ENCODE measurements around the gene PCSK6. TPM values are rescaled to one million over a fixed set of nuclear protein-coding genes. Genes with fewer than 3 reads are reported as not detected.

The PCSK6 gene
- total RNA-seq, 2 donors from 2014 or later, result 29.9 to 39.5 TPM

DNA sequence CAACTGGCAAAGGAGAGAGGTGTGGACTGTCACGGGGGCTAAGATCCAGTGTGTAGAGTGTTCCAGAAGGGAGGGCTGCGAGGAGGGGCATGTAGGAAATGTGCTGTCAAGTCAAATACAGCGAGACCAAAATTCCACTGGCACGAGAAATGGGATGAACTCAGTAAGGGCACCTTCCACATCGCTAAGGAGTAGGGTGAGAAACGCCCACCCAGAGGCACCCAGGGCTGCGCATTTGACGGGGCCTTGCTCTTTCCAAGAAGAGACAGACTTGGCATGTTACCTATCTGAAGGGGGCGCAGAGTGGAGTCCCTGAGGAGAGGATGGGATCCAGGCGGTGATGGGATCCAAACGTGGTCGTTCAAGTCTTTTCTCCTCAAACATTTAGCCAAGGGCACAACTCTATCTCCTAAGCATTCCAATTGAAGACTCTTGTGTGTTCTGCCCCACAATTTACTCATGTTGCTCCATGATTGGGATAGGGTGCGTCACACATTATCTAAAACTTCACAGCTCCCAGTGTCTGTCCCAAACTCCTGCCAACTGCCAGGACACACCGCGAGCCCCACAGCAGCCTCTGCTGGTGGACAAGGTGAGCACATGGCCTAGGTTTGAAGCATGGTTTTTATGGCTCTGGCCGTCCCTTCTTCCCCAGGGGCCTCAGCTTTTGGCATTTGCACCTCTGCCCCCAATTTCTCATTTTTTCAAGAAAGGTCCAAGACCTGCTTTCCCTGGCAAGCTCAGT is 219.9 kb downstream of the PCSK6 start:
- H3K27ac ChIP-seq, result no peak overlapping the region
- DNase-seq, result no peak
- H3K27me3 ChIP-seq, result no peaks in the 10 kb centered on the region
- no peaks in the 10 kb centered on the region for H3K4me1 ChIP-seq
- intact Hi-C loops (cut with DNase I), result loop anchor here (10.0 kb wide), 1 partner anchor 355 kb away; the partner anchor contains the start of gene LRRK1
- no peak overlapping the region for H3K9ac ChIP-seq (ENCODE audit: low read depth in 2 of 2, low read length in 2 of 2)
- no peak for TF ChIP-seq CTCF (IDR thresholded peaks at IDR 0.05)
- H3K4me3 ChIP-seq, result no peak overlapping the region
- H3K9me3 ChIP-seq, result no peaks in the 10 kb centered on the region
- H3K36me3 ChIP-seq, result peaks cover 23% of the 10 kb centered on the region

DNA sequence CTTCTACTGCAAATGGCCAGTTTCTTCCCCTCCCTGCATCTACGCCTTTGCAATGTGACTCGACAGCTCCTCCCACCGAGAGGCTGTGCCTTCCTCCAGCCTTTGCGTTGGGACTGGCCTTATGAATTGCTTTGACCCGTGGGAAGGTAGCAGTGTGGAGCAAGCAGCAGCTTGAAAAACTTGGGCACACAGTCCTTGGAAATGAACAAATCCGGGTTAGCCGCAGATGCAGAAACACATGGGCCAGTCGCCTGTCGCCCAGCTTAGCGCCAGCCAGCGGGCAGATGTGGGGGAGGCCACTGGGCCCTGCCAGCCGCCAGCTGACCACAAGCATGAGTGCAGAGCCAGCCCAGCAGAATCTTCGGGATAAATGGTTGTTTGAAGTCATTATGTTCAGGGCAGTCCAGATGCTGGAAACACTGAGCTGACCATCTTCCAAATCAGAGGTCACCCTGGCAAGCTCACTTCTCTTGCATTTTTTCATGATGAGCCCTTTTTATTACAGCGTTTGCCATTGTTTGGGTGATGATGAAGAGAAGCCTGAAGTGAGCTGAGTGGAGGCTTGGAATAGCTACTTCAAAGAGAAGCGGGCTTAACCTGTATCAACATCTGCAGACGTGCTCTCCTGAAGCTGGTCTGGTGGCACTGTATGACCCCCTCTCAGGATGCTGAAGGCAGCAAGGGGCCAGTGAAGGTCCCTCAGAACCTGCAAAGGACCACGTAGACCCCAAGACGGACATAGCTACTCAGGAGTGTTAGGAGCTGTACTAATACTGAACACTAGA is 222.0 kb downstream of the PCSK6 start:
- Histone ChIP-seq H3K36me3 (peaks cover 4% of the 10 kb centered on the region), H3K27ac (peak overlapping the region; percentile 13), H3K9ac (ENCODE audit: low read depth in 2 of 2, low read length in 2 of 2) (no peak overlapping the region), H3K4me3 (no peak overlapping the region), H3K9me3 (no peaks in the 10 kb centered on the region), H3K4me1 (no peaks in the 10 kb centered on the region), H3K27me3 (no peaks in the 10 kb centered on the region)
- TF ChIP-seq CTCF (IDR thresholded peaks at IDR 0.05), result no peak
- DNase-seq, result peak; percentile 49
- intact Hi-C loops (cut with DNase I), result loop anchor here (10.0 kb wide), 1 partner anchor 353 kb away; the partner anchor contains the start of gene LRRK1

- Histone ChIP-seq H3K27me3 (no peaks in the 10 kb centered on the region), H3K9me3 (no peaks in the 10 kb centered on the region), H3K4me3 (no peak overlapping the region), H3K4me1 (no peaks in the 10 kb centered on the region), H3K27ac (peak overlapping the region; percentile 13), H3K9ac (ENCODE audit: low read depth in 2 of 2, low read length in 2 of 2) (no peak overlapping the region), H3K36me3 (no peaks in the 10 kb centered on the region)
- no peak for DNase-seq
- intact Hi-C loops (cut with DNase I), result loop anchor here (10.0 kb wide), 1 partner anchor 352 kb away; the partner anchor contains the start of gene LRRK1
- TF ChIP-seq CTCF (IDR thresholded peaks at IDR 0.05), result no peak
Measured at GRCh38 chr15:101266787-101267186, 222.7 kb downstream of the PCSK6 start.

DNA sequence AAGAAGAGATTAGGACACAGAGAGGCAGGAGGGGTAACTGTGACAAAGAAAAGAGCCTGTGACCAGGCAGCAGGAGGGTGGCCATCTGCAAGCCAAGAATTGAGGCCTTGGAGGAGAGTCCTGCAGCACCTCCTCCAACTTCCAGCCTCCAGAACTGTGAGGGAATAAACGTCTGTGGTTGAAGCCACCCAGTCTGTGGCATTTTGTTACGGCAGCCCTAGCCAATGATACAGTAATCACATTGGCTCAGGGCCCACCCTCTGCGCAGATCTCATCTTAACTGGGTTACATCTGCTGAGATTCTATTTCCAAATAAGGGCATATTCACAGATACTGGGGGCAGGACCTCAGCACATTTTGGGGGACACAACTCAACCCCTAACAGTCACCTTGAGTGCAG is 223.5 kb downstream of the PCSK6 start:
- no peak for TF ChIP-seq CTCF (IDR thresholded peaks at IDR 0.05)
- Histone ChIP-seq H3K9me3 (no peaks in the 10 kb centered on the region), H3K4me3 (no peak overlapping the region), H3K27me3 (no peaks in the 10 kb centered on the region), H3K36me3 (no peaks in the 10 kb centered on the region), H3K9ac (ENCODE audit: low read depth in 2 of 2, low read length in 2 of 2) (no peak overlapping the region), H3K4me1 (no peaks in the 10 kb centered on the region), H3K27ac (no peak overlapping the region)
- DNase-seq, result no peak
- intact Hi-C loops (cut with DNase I), result loop anchor here (10.0 kb wide), 1 partner anchor 351 kb away; the partner anchor contains the start of gene LRRK1

GRCh38 chr15:101264911-101265641 is 224.4 kb downstream of the PCSK6 start:
- no peak overlapping the region for H3K9ac ChIP-seq (ENCODE audit: low read depth in 2 of 2, low read length in 2 of 2)
- no peak for DNase-seq
- H3K36me3 ChIP-seq, result no peaks in the 10 kb centered on the region
- intact Hi-C loops (cut with DNase I), result loop anchor here (10.0 kb wide), 1 partner anchor 350 kb away; the partner anchor contains the start of gene LRRK1
- no peaks in the 10 kb centered on the region for H3K9me3 ChIP-seq
- H3K27me3 ChIP-seq, result no peaks in the 10 kb centered on the region
- H3K4me3 ChIP-seq, result no peak overlapping the region
- H3K4me1 ChIP-seq, result no peaks in the 10 kb centered on the region
- no peak for TF ChIP-seq CTCF (IDR thresholded peaks at IDR 0.05)
- no peak overlapping the region for H3K27ac ChIP-seq
